Fibroblast of upper back skin (primary cell): ENCODE measurements around the gene MEIS3.
A peak's percentile ranks its signal among the peaks of the same experiment; 100 is the strongest.

ENCODE experiments used
- DNase-seq: peaks from one replicate; pipeline ENCODE4 v3.0.0-alpha.2; 2013

The MEIS3 gene

GRCh38 chr19:47419030-47419783 is at the start of gene MEIS3:
Gene MEIS3, minus strand, starts transcription at chr19:47419527. Its CDS starts 446 bp downstream, at chr19:47419081.
- DNase-seq: no peak

GRCh38 chr19:47467914-47468313 is 48.6 kb upstream of the MEIS3 start:
- DNase-seq: no peak

GRCh38 chr19:47465957-47466356 is 46.6 kb upstream of the MEIS3 start:
- no peak for DNase-seq

DNA sequence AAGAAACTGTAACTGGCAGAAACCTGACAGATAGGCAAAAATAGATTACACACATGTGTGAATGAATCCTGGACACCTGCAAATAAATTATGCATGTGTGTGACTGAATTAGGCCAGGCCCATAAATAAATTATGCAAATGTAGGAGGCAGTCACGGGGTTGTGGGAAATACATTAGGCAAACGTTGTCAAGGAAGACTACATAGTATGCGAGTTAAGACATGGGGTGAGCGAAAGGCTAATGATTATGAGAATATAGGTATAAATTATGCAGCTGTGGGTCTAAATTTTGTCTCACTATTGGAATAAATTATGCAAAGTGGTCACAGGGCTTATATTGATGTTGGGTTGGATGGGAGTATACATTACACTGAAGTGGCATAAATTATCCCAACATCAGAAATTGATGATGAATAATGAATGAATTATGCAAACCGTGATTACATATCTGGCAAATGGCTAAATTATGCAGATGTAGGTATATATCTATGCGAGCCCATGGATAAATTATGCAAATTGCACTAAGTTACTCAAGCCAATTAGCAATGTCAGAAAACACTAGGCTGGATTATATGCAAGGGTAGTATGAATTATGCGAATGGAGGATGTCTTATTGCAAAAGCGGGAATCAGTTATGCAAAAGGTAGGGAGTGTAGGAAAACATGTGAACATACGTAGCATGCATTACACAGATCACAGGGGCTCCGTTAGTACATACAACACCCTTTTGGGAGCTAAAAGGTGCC is 45.5 kb upstream of the MEIS3 start:
- DNase-seq: no peak

DNA sequence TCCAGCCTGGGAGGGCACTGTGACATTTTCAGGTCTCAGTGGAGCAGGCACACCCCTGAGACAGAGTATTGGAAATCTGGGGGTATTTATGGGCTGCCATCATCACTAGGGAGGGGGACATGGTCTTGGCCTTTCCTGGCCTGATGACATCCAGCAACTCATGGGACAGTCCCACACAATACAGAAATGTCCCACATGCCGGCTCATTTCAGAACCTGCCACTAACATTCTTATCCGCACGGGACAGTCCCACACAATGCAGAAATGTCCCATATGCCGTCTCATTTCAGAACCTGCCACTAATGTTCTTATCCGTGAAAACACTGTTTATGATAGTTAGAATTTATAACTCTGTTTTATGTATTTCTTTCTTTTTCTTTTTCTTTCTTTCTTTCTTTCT is 42.5 kb upstream of the MEIS3 start:
- no peak for DNase-seq

GRCh38 chr19:47459477-47459876 is 40.1 kb upstream of the MEIS3 start:
- DNase-seq: no peak

DNA sequence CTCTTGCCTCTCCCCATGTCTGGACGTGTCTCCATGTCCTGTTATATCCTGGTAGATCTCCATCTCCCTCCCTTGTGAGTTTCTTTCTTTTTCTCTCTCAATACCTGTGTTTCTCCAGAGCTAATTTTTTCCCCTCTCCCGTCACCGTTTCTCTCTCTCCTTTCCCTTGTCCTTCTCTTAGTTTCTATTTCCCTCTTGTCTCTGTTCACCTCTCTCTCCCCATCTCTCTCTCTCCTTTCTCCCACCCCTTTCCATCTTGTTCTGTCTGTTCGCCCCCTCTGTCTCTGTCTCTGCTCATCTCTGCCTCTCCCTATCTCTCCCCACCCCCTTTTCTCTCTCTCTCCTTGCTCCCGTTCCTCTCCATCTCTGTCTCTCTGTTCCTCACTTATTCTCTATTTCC is 39.3 kb upstream of the MEIS3 start:
- DNase-seq: no peak

GRCh38 chr19:47456721-47457474 is 37.6 kb upstream of the MEIS3 start:
- DNase-seq: no peak

GRCh38 chr19:47450478-47450877 is 31.2 kb upstream of the MEIS3 start:
- no peak for DNase-seq

GRCh38 chr19:47448360-47448727 is 29.0 kb upstream of the MEIS3 start:
- DNase-seq: no peak

DNA sequence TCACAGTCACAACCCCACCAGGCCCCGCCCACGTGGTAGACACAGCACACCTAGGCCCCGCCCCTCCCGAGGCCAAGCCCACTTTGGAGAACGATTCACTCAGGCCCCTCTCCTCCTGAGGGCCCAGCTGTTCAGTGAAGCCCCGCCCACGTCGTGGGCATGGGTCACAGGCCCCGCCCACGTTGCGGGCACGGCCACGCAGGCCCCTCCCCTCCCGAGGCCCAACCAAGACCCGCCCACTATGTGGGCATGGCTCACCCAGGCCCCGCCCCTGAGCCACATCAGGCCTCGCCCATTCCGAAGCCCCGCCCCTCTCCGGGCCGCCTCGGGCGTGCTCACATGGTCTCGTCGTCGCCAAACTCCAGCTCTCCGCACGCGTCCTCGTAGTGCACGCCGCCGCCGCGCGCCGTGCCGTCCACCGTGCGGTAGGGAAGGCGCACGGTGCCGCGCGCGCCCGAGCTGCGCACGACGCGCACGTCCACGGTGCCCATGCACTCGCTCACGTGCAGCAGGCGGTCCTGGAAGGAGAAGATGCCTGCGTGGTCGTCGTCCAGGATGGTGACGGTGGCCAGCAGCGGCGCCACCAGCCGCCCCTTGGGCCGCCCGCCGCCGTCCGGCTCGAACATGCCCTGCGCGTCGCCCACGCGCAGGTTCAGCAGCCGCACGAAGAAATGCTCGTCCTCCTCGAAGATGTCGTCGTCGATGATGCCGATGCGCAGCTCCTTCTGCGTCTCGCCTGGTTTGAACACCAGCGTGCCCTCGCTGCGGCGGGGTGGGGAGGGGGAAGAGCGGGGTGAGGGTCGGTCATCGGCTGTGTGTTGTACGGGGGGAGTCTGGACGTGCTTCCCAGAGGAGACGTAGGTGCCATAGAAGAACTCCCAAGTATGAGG is 28.4 kb upstream of the MEIS3 start:
- peak; percentile 28 for DNase-seq

DNA sequence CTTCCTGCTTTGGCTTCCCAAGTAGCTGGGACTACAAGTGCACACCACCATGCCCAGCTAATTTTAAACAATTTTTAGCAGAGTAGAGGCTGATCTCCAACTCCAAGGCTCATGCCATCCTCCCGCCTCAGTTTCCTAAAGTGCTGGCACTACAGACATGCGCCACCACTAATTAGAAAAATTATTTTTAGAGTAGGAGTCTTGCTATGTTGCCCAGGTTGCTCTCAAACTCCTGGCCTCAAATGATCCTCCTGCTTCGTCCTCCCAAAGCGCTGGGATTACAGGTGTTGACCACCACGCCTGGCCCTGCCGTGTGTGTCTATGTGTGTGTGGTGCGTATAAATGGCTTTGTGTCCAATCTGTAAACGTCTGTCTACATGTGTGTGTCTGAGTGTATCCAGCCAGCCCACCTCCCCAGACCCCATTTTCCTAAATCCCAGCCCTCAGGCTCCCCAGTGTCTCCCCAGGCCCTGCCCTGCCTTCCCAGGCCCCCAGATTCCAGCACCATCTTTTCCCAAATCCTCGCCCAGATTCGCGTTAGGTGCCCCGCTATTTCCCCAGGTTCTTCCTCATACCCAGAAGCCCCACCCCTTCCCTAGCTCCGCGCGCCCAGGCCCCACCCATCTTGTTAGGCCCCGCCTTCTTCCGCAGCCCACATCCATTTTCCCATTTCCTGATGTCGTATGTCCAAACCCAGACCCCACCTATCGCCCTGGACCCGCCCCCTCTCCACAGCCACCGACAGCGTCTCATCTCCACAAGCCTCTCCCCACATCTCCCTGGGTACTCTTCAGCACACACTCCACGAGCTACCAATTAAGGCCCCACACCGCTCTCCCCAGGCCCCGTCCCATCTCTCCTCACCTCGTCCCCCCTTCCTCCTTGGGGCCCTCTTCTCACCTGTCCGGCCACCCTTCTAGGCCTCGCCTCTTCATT is 27.5 kb upstream of the MEIS3 start:
- DNase-seq: no peak

DNA sequence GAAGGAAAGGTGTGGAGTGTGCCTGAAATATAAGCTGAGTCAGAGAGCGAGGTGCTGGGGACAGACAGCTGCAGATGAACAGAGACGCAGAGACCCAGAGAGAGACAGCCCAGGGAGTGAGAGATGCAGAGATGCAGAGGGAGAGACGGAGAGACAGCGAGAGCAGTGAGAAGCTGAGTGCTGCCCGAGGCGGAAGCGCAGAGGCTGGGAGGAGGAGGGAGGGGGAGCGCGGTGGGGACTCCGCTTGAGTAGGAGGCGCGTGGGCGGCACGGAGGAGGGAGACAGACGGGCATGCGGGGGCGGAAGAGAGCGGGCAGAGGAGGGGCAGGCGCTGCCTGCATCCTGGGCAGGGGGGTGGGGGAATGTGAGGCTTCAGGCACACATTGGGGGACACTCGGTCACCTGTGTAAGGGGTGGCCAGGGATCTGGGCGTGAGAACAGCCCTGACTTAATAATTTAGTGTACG is 26.6 kb upstream of the MEIS3 start:
- DNase-seq: no peak

DNA sequence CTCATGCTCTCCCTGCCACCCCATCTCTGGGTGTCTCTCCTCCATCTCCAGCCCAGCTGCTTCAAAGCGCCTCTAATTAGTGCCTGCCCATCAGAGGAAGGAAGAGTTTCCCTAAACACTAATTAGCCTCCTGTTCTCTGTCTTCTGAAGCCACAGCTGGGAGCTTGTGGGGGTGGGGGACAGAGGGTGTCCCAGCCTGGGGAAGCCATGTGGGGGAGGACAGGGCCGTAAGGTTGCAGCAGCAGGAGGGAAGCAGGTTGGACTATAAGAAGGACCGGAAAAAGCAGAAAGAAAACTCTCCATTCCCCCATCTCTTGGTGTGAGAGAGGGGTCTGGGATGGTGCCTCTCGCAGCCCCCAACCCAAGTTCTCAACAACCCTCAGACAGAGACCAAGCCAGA is 26.2 kb upstream of the MEIS3 start:
- no peak for DNase-seq

DNA sequence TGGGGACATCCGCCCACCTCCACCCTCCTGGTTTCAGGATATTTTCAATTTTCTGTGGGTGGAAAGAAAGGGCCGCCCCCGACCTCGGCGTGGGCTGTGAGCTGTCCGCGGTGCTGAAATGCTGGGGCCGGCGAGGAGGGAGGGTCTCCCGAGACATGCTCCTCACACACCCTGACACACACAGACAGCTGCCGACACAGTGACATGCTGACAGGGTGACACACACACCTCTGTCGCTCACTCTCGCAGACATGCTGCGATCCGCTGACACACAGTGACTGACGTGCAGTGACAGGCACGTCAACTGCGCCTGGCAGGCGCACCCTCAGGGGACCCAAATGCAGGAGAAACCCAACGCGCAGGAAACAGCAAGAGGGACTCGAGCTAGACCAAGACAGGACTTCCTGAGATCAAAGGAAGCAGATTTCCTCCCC is 25.1 kb upstream of the MEIS3 start:
- DNase-seq: no peak

GRCh38 chr19:47443331-47443730 is 24.0 kb upstream of the MEIS3 start:
- DNase-seq: no peak

- DNase-seq: no peak
These were observed 19.5 kb upstream of the MEIS3 start for GRCh38 chr19:47438793-47439220.

DNA sequence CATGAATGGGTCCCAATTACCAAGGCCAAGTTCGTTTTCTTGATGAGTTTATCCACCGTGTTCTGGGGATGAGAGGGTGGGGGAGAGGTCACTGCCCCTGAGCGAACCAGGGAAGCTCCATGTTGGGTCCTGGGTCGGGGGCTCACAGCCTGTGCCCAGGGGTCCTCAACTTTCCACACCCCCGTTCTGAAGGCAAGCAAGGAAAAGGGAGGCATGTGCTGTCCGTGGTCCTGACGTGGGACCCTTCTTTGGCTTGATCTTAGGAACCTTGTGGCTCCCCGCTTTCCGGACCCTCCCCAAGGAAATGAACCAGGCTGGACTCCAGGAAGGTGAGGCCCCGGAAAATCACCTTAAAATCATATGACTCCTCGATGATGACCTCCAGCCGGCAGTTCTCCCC is 18.2 kb upstream of the MEIS3 start:
- no peak for DNase-seq

DNA sequence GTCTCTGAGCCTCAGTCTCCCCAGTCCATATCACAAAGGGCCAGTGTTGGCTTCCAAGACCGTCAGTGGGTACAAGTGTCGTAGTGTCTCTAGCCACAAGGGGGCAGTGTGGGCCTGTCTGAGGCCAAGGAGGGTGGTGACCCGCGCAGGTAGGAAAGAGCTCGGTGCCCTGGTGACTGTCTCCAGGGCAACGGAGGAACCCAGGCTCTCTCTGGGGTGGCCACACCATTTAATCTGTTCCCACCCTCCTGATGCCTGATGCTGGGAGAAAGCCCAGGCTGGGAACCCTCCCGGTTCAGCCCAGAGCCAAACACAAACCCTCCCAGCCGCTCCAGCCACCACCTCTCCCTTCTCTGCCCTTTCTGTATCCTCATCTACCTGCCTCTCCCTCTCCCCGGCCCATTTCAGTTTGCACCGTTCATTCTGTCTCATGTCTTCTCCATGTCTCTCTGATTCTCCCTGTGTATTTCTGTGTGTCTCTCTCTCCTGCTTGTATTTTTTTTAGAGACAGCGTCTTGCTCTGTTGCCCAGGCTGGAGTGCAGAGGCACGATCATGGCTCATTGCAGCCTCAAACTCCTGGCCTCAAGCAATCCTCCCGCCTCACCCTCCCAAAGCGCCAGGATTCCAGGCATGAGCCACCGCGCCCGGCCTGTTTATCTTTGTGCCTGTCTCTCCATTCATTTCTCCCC is 17.5 kb upstream of the MEIS3 start:
- DNase-seq: peak; percentile 43

GRCh38 chr19:47435883-47436417 is 16.6 kb upstream of the MEIS3 start:
- DNase-seq: no peak
